DMS53 (cell line): ENCODE results near the gene DELE1.

Experiments
- DNase-seq: peaks from one replicate; lab custom pipeline; 2025; lab: John Stamatoyannopoulos, UW

DELE1 gene

DNA sequence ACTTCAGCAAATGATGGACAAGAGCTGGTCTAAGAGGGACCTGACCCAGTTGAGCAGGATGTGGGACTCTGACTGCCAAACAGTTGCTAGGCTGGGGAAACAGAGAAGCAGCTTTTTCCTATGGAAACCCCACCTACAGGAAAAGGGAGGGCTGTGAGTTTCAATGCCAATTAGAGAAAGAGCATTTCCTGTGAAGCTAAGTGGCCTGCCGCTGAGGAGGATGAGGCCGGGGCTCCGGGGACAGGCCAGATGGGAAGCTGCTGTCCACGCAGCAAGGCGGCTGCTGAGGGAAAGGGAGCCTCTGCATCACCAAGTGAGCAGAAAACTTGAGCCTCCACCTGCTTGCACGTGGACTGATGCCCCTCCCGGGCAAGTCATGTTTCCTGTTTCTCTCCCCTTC lies 34.4 kb downstream of the DELE1 start, which contains the start of gene PCDH12:
Gene PCDH12 (minus strand): TSS at position 90 of the 400 bp plus-strand sequence. CDS start 351 bp downstream, outside the sequence.
- DNase-seq: peak; percentile 13

DNA sequence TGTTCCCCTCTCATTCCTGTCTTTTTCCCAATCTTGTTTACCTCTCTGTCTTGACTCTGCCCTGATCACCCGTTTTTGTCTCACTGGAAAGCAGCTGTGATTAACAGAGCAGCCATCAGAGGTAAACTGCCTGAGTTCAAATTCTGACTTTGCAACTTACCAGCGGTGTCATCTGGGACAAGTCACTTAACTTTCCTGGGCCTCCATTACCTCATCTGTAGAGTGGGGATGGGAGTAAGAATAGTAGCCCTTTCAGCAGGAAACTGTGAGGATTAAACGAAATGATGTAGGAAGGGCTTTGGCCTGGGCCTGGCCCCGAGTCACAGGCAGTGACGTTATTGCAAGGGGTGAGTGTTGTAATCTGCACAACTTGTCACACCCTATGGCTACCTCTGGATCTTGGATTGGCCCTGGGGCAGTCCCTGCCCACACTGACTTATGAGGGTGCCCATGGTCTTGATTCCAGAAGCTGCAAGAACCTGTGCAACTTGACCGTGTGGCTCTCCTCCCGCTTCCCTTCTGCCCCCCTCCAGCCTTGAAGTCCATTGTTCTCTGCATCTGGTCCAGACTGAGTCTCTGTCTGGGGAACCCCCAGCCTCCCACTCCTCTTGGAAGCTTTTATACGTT lies 35.0 kb downstream of the DELE1 start:
- DNase-seq: no peak

DNA sequence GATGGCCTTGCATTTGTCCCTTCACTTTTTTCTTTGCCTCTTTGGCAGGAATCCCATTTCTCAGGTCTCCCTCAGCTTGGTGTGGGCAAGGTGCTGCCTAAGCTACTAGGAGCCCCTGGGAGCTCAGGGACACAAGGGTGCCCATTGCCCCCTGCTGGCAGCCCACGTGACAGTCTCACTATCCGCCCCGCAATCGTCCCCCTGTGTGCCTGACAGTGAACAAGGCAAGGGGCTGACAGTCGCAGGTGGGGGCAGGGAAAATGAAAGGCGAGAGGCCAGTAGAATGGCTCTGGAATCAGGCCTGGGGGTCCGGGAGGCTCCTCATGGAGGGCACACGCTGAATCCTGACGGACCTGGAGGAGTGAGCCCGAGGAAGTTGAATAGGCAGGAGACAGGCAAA lies 36.3 kb downstream of the DELE1 start:
- peak; percentile 25 for DNase-seq

DNA sequence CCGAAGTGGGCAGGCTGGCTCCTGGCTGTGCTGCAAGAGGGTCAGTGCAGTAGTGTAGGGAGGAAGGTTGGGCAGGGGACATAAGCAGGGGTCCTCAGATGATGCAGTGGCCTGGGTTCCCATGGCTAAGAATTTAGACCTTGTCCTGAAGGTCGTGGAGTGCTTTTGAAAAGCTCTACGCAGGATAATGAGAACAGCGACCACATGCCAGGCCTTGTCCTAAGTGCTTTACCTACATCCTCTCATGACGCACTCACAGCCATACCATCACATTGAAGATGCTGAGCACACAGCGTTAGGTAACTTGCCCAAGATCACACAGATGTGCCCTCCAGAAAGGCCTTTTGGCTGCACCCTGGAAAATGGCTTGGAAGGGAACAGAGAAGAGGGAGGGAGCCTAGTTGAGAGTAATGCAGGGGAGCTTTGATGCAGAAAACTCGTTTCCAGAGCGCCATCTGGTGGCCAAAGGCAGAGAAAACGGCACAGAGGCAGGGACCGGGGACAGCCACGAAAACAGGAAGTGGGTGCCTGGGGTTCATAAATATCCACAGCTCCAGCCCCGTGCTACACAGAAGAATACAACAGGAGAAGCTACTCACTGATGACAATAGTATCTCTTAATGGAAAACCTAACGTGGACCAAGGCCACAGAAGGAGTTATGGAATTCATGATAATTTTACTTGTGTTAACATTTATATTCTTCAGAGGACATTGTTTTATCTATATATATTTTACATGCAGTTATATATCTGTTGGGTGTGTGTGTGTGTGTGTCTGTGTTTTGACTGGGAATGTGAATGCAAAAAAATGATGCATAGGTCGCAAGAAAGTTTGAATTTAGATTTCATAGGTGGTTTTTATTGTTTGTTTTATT lies 37.0 kb downstream of the DELE1 start:
- peak; percentile 92 for DNase-seq

DNA sequence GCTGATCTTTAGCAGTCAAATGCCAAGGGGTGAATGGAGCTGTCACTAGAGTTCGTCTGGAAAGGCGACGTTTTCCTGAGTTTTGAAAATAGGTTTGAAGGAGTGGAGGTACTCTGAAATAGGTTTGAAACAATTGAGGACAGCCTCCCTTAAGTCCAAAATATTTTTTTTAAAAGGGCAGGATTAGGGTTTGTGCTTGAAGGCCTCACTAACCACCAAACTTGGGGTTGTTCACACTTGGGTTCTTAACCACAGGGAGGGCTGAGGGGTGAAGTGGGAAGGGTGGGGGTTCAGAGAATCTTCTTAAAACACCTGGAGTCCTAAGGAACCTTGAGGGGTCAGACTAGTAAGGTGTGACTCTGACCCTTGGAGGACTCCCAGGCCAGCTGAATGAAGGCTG lies 37.8 kb downstream of the DELE1 start:
- no peak for DNase-seq

DNA sequence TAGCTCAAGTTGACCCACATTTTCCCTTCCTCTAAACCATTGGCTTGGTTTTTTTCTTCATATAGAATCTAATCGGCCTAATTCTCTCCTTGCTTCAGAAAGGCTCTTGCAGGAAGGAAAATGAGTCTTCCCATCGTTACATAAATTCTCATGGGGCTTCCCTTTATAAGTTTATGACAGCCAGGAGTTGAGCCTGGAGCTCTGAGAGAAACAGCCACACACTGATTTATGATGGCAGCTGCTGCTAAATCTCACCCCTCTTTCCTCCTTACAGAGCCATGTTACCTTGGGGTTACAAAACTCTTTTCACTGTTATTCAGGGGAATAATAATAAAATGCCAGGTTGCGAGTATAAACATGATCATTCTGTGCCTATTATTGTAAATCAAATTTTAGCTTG lies 40.0 kb downstream of the DELE1 start:
- DNase-seq: no peak

DNA sequence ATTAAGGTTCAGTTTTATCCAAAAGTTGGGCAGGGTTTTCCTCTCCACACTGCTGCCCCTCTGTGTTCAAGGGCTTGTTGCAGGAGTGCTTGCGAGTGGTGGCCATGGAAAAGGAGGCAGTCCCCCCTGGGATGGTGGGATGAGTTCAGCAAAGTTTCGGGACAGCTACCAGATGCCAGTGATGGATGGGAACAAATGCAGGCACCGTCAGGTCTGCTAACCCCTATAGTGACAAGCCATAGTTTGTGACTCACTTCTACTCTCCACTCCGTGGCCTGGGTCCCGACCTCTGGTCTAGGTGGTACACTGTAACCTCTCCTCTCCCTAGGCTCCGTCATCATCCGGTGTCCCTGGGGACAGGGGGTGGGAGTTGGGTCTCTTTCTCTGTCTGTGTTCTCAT lies 41.4 kb downstream of the DELE1 start:
- no peak for DNase-seq

DNA sequence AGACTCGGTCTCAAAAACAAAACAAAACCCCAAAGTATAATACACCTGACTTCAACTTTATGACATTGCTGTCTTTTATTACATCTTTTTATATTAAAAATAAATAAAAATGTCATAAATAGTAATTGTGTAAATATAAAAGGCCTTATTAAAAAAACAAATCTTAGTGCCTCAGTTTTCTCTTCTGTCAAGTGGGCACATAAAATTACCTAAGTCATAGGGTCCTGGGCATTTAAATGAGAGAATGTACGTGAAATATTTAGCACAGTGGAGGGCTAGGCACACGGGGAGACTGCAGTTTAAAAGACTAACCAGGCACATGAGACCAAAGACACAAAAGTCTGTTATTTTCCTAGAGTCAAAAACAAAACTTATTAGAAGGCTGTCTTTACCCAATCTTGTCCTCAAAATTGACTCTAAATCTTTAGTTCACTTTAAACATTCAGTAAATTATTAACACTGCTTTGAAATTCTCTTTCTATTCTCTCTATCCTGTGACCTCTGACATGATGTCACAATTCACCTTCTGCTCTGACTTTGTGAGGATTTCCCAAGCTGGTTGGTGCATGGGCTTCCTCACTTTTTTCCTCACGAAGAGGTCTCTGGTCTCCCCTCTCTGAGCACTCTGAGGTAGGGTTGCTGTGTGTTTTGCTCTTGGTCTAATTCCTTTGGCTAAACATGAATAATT lies 42.7 kb downstream of the DELE1 start:
- no peak for DNase-seq

DNA sequence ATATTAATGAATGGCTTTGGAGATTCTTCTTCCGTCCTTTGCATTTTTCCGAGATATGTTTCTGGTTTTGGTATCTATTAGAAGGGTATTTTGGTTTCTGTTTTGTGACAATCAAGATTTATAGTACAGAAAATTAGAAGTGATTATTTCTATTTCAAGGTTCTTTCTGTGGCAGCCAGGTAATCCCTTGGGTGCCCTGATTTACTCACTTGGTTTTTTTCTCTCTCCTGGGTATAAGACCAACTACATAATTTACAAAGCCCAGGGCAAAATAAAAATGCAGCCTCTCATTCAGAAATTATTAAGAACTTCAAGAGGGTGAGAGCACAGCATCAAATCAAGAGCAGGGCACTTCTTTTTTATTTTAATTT lies 43.3 kb downstream of the DELE1 start:
- DNase-seq: no peak

DNA sequence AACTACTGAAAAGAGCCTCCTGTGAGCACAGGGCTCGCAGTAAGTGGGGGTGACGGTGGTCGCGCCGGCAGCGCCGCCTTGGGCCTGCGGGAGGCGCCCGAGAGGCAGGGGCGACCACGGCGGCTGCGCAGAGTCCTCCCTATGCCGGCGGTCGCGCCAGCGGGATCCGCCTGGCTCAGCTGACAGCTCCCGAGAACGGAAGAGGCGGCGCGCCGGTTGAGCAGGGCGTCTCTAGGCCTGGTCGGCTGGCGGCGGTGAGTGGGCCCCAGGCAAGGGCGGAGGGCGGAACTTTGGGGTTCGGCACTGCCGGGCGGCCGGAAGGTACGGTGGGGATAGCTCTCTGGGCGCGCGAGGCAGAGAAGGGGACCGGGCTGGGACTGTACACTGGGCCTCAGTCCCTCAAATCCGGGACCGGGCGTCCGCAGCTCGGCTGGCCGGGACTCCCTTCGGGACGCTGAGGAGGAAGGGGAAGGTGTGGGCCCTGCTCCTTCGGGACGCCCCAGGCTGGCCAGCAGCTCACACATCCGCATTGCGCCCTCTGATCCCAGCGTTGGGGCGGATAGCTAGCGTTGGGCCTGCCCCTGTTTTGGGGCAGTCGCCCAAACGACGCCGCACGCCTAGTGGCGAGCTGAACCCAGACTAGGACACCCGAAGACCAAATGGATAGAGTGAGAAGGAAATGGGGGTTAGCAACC lies 45.4 kb downstream of the DELE1 start, which contains the start of gene RNF14:
Gene RNF14 (plus strand): TSS at position 192 of the 695 bp plus-strand sequence. CDS start 4,484 bp downstream, outside the sequence.
- DNase-seq: peak; percentile 97

DNA sequence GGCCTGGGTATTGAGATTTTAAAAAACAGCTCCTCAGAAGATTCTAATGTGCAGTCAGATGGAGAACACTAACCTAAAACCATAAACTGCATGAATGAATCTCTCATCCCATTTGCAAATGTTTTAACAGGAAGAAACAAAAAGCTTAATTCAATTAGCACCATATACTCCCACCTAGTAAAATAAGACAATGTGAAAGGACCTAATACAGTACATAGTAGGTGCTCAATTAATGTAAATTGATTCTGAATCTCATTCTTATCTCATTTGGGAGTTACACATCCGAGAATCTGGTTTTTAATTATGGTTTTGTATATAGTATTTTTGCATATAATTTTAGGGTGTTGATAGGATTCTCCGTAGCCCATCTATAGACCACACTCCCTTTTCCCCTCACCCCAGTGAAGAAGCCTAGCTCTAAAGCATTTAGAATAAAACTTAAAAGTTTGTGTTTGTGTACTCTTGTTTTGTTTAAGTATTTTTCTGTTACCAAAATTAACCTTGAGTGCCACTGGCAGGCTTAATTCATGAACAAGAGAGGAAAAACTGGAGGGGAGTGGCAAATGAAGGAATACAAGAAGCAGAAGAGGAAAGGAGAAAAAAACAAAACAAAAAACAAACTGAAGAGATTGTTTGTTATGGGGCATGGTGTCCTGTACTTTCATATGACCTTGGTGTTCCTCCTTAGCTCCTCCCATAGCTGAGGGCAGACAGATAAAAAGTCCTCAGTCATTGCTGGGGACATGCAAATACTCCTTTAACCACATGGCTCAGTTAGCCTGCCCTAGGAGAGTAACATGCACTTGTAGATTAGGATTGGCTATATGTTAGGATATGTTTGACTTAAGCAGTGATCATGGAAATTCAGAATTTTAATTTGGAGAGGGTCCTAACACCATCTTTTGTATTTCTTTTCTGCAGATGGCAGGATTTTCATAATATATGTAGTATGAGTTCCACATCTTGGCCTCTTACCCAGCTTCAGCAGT lies 46.4 kb downstream of the DELE1 start:
- peak; percentile 20 for DNase-seq

DNA sequence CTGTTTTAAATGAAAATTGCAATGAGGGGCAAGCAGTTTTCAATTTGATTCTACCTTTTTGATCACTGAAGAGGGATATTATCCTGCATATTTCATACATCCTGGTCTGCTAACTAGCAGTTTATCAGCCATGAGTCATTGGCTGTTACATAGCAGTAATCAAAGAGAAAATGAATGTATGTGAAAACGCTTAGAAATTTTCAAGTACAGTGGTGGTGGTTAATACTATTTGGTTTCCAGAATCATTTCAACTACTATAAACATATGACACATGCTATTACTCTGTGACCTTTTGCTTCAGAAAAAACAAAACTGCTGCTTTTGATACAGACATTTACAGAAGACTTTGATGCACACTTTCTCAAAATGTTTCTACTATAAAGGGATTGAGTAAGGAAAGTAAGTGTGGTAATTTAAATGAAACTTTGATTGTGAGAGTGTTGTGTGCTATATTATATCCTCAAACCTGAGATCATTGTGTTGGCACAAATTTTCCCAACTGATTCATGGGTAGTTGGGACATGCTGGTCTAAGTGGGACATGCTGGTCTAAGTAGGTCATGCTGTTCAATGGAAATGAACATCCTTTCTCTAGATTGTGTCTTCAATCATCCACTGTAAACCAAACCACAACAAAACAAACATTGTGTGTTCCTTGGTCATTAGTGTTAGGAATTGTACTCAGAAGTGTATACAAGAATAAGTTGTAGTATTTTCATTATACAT lies 50.4 kb downstream of the DELE1 start:
- no peak for DNase-seq

DNA sequence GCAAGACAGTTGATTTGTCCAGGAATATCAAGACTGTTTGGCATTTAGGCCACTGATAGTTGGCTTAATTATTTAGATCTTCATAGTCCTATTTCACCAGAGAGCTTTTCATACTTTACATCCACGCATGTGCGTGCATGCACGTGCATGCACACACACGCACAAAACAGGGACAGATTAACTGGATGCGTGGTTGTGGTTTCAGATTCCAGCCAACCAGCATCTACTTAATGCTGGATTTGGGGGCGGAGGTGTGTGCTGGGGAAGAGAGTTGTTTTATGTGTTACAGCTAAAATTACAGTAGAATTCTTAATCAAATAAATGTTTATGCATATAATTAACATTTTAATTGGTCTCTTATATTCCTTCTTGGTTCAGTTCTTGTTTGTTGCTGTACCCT lies 52.5 kb downstream of the DELE1 start:
- no peak for DNase-seq

DNA sequence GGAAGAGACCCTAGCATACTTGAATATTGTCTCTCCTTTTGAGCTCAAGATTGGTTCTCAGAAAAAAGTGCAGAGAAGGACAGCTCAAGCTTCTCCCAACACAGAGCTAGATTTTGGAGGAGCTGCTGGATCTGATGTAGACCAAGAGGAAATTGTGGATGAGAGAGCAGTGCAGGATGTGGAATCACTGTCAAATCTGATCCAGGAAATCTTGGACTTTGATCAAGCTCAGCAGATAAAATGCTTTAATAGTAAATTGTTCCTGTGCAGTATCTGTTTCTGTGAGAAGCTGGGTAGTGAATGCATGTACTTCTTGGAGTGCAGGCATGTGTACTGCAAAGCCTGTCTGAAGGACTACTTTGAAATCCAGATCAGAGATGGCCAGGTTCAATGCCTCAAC lies 54.7 kb downstream of the DELE1 start:
- no peak for DNase-seq

DNA sequence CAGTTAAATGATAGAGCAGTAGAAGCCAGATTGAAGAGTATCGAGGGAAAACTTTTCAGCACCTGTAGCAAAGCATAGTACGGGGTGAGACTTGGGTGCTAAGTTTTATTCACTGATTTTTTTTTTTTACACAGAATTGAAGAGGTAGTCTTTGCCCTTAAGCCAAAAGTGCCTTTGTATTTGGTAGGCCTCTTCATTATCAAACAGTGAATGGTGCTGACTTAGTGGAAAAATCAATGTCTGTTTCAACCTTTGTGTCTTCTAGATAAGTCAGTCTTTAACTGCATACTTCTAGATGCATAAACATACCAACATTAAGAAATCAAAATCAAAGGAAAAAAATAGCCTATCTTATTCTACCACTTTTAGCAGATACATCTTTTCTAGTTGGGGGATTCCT lies 59.0 kb downstream of the DELE1 start:
- DNase-seq: no peak

DNA sequence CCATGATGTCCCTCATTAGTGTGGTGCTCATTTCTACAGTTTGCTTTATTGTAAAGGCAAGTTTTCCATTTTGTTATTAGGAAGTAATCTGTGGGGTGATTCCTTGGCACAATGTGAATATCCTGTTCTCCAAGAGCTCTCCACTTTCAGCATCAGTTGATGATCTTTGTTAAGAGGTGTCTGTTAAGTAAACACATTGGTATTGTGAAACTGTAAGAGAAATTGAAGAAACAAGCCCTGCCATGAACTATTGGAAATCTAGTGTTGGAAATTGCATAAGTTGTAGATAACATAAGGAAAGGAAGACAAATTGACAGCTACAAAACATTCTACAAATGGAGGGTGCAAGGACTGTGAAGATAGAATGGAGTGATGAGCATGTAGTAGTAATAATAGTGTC lies 62.4 kb downstream of the DELE1 start:
- no peak for DNase-seq

DNA sequence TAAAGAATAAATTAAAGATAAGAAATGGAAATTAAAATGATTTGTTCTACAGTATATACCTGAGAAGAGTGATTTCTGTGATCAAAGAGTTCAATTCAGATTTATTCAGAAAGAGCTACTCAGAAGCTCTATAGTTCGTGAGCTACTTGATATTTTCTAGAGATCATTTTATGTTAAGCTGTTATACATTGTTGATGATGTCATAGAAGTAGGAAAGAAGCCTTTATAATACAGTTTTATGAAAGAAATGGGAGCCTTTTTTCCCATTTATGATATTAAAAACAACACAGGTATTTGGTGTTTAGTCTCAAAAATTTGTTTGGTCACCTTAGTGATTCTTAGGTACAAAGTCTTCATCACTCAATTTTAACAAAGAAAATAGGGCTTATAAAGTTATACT lies 66.0 kb downstream of the DELE1 start:
- DNase-seq: no peak
